Karpas-422 (cell line): Measurements from ENCODE around the gene FIGN. TPM values are rescaled to one million over a fixed set of nuclear protein-coding genes. Genes with fewer than 3 reads are reported as not detected.

ENCODE experiments used
- DNase-seq: peaks from one replicate; pipeline ENCODE4 v3.0.0-alpha.2; 2015
- H2AFZ ChIP-seq: fragments of 200-600 bp; sonication (generic); 2 replicates; pipeline ENCODE4 v1.6.1; 2014; ENCODE audit warnings: antibody characterized with exemption, low read length, mixed read lengths
- H3K27ac ChIP-seq: fragments of 200-600 bp; sonication (generic); 2 replicates; pipeline ENCODE4 v1.5.1; 2014; ENCODE audit warnings: mild to moderate bottlenecking, low read length, moderate library complexity
- H3K27me3 ChIP-seq: fragments of 200-600 bp; sonication (generic); 2 replicates; pipeline ENCODE4 v1.6.1; 2014; ENCODE audit warnings: low read length, mixed read lengths
- H3K36me3 ChIP-seq: fragments of 200-600 bp; sonication (generic); 2 replicates; pipeline ENCODE4 v1.6.1; 2014; ENCODE audit warnings: low read length, mixed read lengths; ENCODE audit not compliant: insufficient read depth
- H3K4me1 ChIP-seq: fragments of 200-600 bp; sonication (generic); 2 replicates; pipeline ENCODE4 v1.6.1; 2014; ENCODE audit warnings: mild to moderate bottlenecking, low read length, mixed read lengths
- H3K4me2 ChIP-seq: fragments of 200-600 bp; sonication (generic); 2 replicates; pipeline ENCODE4 v1.6.1; 2014; ENCODE audit warnings: low read length, low read depth, mild to moderate bottlenecking; ENCODE audit not compliant: poor library complexity, severe bottlenecking
- H3K4me3 ChIP-seq: fragments of 200-600 bp; sonication (generic); 2 replicates; pipeline ENCODE4 v1.5.1; 2014; ENCODE audit warnings: mild to moderate bottlenecking, antibody characterized with exemption, low read length, mixed read lengths
- H3K79me2 ChIP-seq: fragments of 200-600 bp; sonication (generic); 2 replicates; pipeline ENCODE4 v1.6.1; 2014; ENCODE audit warnings: mild to moderate bottlenecking, low read length, mixed read lengths
- H3K9ac ChIP-seq: fragments of 200-600 bp; sonication (generic); 2 replicates; pipeline ENCODE4 v1.6.0; 2014; ENCODE audit warnings: low read length
- H3K9me2 ChIP-seq: fragments of 200-600 bp; sonication (generic), shearing (Covaris generic); replicated peaks from 2 replicates; pipeline ENCODE4 v1.6.0; 2014; ENCODE audit warnings: mild to moderate bottlenecking, low read length, moderate library complexity; ENCODE audit not compliant: insufficient read depth
- H3K9me3 ChIP-seq: fragments of 300-700, 200-600 bp; sonication (generic); 2 replicates; pipeline ENCODE4 v1.6.1; 2014; ENCODE audit warnings: low read length, mixed read lengths
- H4K20me1 ChIP-seq: fragments of 200-600 bp; sonication (generic); 2 replicates; pipeline ENCODE4 v1.6.1; 2014; ENCODE audit warnings: mild to moderate bottlenecking, antibody characterized with exemption, low read length, low read depth; ENCODE audit not compliant: insufficient read depth
- total RNA-seq: library from RNA; depleted of rRNA; stranded (reverse); fragments of >200 nt; shearing (Covaris generic); gene quantifications from 2 replicates; pipeline ENCODE4 v1.2.3, GENCODE V29; 2014; ENCODE audit warnings: low replicate concordance

The FIGN gene
- total RNA-seq, 1 experiment from 2014 or later = not detected

DNA sequence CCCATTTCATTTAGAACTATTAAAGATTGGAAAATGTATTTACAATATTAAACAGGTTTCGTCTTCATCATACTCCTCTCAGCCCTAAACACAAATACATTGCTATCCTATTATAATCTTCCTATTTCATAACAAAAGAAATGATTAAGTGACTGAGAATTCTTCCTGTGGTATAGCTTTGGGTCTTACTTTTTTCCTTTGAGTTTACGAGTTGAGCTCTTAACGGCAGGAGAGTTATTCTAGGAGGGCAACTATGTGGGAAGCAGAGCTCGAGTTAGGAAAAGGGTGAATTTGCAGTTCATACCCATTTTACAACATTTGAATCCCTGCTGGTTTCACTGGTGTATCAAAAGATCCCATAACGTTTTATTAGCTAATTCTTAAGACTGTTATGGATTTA is 105.0 kb downstream of the FIGN start:
- no peak overlapping the region for H3K4me2 ChIP-seq

DNA sequence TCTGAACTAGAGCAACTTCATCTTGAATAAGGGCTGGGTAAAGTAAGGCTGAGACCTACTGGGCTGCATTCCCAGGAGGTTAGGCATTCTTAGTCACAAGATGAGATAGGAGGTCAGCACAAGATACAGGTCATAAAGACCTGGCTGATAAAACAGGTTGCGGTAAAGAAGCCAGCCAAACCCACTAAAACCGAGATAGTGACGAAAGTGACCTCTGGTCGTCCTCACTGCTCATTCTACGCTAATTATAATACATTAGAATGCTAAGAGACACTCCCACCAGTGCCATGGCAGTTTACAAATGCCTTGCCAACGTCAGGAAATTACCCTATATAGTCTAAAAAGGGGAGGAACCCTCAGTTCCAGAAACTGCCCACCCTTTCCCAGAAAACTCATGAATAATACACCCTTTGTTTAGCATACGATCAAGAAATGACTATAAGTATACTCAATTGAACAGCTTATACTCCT is 109.1 kb downstream of the FIGN start:
- no peak overlapping the region for H3K27ac ChIP-seq
- H3K4me3 ChIP-seq = no peak overlapping the region
- no peaks in the 10 kb centered on the region for H4K20me1 ChIP-seq
- DNase-seq = no peak
- no peaks in the 10 kb centered on the region for H3K9me2 ChIP-seq
- H3K27me3 ChIP-seq = no peaks in the 10 kb centered on the region
- no peaks in the 10 kb centered on the region for H3K4me1 ChIP-seq
- H3K9ac ChIP-seq = no peak overlapping the region
- no peak overlapping the region for H2AFZ ChIP-seq
- H3K9me3 ChIP-seq = no peaks in the 10 kb centered on the region
- H3K79me2 ChIP-seq = no peaks in the 10 kb centered on the region
- no peaks in the 10 kb centered on the region for H3K36me3 ChIP-seq
- H3K4me2 ChIP-seq = no peak overlapping the region

More for the DNA sequence above, 105.0 kb downstream of the FIGN start:
- Histone ChIP-seq H3K27ac (no peak overlapping the region), H3K27me3 (no peaks in the 10 kb centered on the region), H3K9ac (no peak overlapping the region), H3K4me1 (no peaks in the 10 kb centered on the region), H3K4me3 (no peak overlapping the region), H3K79me2 (no peaks in the 10 kb centered on the region), H4K20me1 (no peaks in the 10 kb centered on the region), H3K9me2 (no peaks in the 10 kb centered on the region), H3K36me3 (no peaks in the 10 kb centered on the region), H3K9me3 (no peaks in the 10 kb centered on the region), H2AFZ (no peak overlapping the region)
- no peak for DNase-seq

DNA sequence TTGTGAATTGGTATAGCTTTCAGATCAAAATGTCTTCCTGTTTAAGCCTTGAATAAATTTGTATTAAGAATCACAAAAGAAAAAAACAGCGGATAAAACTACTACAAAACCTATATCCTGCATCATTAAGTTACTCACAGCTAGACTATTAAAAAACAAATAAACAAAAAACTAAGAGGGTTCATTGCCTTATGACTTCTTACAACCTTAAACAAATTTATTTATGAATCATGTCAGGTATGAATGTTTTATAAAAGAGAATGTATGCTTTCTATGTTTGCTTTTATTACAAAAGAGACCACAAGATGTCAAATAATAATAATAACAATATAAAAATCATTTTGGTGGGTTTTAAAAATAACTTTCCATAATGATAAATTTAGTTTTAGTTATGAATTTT is 109.6 kb downstream of the FIGN start:
- H3K36me3 ChIP-seq = no peaks in the 10 kb centered on the region
- no peak overlapping the region for H2AFZ ChIP-seq
- no peak overlapping the region for H3K9ac ChIP-seq
- no peaks in the 10 kb centered on the region for H3K9me2 ChIP-seq
- H3K4me2 ChIP-seq = no peak overlapping the region
- H3K9me3 ChIP-seq = no peaks in the 10 kb centered on the region
- no peaks in the 10 kb centered on the region for H3K79me2 ChIP-seq
- no peaks in the 10 kb centered on the region for H3K27me3 ChIP-seq
- no peak for DNase-seq
- no peak overlapping the region for H3K27ac ChIP-seq
- no peaks in the 10 kb centered on the region for H4K20me1 ChIP-seq
- no peak overlapping the region for H3K4me3 ChIP-seq
- no peaks in the 10 kb centered on the region for H3K4me1 ChIP-seq

- Histone ChIP-seq H3K9me2 (no peaks in the 10 kb centered on the region), H3K36me3 (no peaks in the 10 kb centered on the region), H3K4me1 (no peaks in the 10 kb centered on the region), H3K79me2 (no peaks in the 10 kb centered on the region), H2AFZ (no peak overlapping the region), H3K27me3 (no peaks in the 10 kb centered on the region), H4K20me1 (no peaks in the 10 kb centered on the region), H3K4me3 (no peak overlapping the region), H3K27ac (no peak overlapping the region), H3K9ac (no peak overlapping the region), H3K9me3 (no peaks in the 10 kb centered on the region), H3K4me2 (no peak overlapping the region)
- no peak for DNase-seq
Measured at GRCh38 chr2:163625632-163626031, 110.2 kb downstream of the FIGN start.

DNA sequence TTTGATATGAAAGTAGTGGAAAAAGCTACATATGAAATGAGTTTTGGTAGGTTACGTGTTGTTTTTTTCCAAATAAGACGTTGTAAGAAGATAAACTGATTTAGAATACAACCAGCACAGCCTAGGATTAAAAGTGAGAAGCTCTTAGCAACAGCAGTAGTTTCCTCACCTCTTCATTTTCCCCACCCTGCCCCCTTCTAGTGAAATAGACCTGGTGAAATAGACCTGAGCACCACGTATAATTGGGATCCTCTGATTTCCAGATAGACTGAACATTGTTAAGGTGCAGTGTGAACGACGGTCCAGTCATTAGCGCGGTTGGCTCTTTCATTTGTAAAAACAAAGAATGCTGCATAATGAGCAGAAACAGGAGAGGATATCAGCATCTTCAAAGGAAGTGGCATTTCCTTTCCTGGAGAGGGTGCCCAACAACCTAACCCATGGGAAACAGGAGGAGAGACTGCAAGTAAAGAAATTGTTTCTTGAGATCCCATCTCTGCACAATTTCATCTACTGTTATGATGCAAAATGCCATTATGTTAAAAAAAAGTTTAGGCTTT is 114.3 kb downstream of the FIGN start:
- no peaks in the 10 kb centered on the region for H3K36me3 ChIP-seq
- H3K9me3 ChIP-seq = no peaks in the 10 kb centered on the region
- H3K27me3 ChIP-seq = no peaks in the 10 kb centered on the region
- H3K79me2 ChIP-seq = no peaks in the 10 kb centered on the region
- H3K9ac ChIP-seq = no peak overlapping the region
- no peak overlapping the region for H2AFZ ChIP-seq
- H3K4me1 ChIP-seq = no peaks in the 10 kb centered on the region
- H3K9me2 ChIP-seq = no peaks in the 10 kb centered on the region
- H3K4me2 ChIP-seq = no peak overlapping the region
- no peak overlapping the region for H3K27ac ChIP-seq
- no peaks in the 10 kb centered on the region for H4K20me1 ChIP-seq
- DNase-seq = no peak
- H3K4me3 ChIP-seq = no peak overlapping the region

DNA sequence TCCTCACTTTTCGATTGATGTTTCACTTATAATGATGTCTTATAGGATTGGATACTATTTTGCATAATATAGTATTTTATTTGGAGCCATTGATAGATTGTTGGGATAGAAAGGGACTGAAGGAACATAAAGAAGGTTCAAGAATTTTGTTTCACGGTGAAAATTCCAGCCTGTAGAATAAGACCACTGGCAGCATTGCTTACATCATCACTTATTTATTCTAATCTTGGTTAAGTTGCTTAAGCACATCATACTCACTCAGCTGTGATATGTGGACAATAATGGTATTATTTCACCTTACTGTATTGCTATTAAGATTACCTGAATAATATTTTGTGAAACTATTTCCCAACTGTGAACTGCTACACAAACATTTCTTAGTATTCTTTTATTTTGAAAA is 118.3 kb downstream of the FIGN start:
- Histone ChIP-seq H3K9me3 (no peaks in the 10 kb centered on the region), H3K4me3 (no peak overlapping the region), H2AFZ (no peak overlapping the region), H3K79me2 (no peaks in the 10 kb centered on the region), H4K20me1 (no peaks in the 10 kb centered on the region), H3K27ac (no peak overlapping the region), H3K36me3 (no peaks in the 10 kb centered on the region), H3K27me3 (no peaks in the 10 kb centered on the region), H3K4me2 (no peak overlapping the region), H3K9me2 (no peaks in the 10 kb centered on the region), H3K4me1 (peaks cover 8% of the 10 kb centered on the region; the same call in 1 of the 2 replicates), H3K9ac (no peak overlapping the region)
- DNase-seq = no peak

GRCh38 chr2:163613266-163613731 is 122.5 kb downstream of the FIGN start:
- no peak for DNase-seq
- Histone ChIP-seq H3K9ac (no peak overlapping the region), H3K36me3 (no peaks in the 10 kb centered on the region), H3K4me3 (no peak overlapping the region), H3K4me1 (peaks cover 17% of the 10 kb centered on the region), H3K27ac (no peak overlapping the region), H3K4me2 (no peak overlapping the region), H3K9me2 (no peaks in the 10 kb centered on the region), H3K27me3 (no peaks in the 10 kb centered on the region), H3K9me3 (no peaks in the 10 kb centered on the region), H3K79me2 (no peaks in the 10 kb centered on the region), H4K20me1 (no peaks in the 10 kb centered on the region), H2AFZ (no peak overlapping the region)

- Histone ChIP-seq H3K79me2 (no peaks in the 10 kb centered on the region), H3K9ac (no peak overlapping the region), H3K36me3 (no peaks in the 10 kb centered on the region), H3K9me3 (no peaks in the 10 kb centered on the region), H3K27me3 (no peaks in the 10 kb centered on the region), H3K9me2 (no peaks in the 10 kb centered on the region), H3K4me1 (peaks cover 17% of the 10 kb centered on the region), H3K27ac (no peak overlapping the region), H3K4me2 (no peak overlapping the region), H2AFZ (no peak overlapping the region), H4K20me1 (no peaks in the 10 kb centered on the region), H3K4me3 (no peak overlapping the region)
- DNase-seq = no peak
Measured at GRCh38 chr2:163612332-163612731, 123.5 kb downstream of the FIGN start.
